Stimulated activated CD8-positive, alpha-beta memory T cell treated with anti-CD3 and anti-CD28 coated beads, Interleukin-7, amount 100 ng/mL, for 1 hour (primary cell): ENCODE measurements around the gene STAT4.

ENCODE experiments used
- DNase-seq, 2 donors: peaks; one replicate each; pipeline ENCODE4 v3.0.0-alpha.2; 2020; ENCODE audit warnings: low read depth in 2 of 2

STAT4 gene

GRCh38 chr2:191083540-191083939 is 67.3 kb downstream of the STAT4 start:
- no peak for DNase-seq

GRCh38 chr2:191082321-191082720 is 68.5 kb downstream of the STAT4 start:
- DNase-seq = no peak

DNA sequence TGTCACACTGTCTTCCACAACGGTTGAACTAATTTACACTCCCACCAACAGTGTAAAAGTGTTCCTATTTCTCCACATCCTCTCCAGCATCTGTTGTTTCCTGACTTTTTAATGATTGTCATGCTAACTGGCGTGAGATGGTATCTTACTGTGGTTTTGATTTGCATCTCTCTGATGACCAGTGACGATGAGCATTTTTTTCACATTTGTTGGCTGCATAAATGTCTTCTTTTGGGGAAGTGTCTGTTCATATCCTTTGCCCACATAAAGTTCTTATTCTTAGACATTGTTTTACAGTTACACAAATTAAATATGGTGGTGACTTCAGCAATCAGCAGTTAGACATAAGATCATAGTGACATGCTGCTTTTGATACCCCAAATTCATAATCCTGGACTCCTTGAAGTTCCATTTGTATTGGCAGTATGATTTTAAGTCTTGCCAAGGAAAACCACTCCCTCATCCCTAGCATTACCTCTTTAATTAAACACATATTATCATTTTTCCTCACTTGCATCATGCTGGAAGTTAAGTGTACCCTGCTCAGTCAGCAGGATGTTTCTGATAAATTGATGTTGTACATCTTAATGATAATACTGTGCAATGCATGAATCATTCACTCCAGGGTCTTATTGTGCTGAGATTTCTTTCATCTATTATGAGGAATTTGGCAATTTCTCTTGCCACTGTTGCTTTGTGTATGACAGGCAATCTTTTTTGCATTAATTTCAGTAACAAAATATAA is 69.2 kb downstream of the STAT4 start:
- no peak for DNase-seq

- no peak for DNase-seq
Observed at GRCh38 chr2:191078165-191078867, 72.5 kb downstream of the STAT4 start.

- DNase-seq = no peak
Observed at GRCh38 chr2:191070276-191070675, 80.5 kb downstream of the STAT4 start.

- DNase-seq = no peak
Observed at GRCh38 chr2:191069606-191070005, 81.2 kb downstream of the STAT4 start.

DNA sequence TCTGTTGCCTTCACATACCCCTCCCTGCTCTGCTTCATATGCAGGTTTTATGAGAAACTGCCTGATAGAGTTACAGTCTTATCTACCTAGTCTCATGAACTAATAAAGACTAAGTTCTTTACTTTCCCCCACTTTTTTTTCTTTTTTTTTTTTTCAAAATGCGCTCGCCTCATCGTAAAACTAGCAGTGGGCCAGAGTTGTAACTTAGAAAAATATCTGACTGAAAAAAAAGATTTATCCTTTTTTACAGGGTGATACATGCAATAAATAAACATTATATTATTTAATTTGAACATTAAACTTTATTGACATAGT is 83.9 kb downstream of the STAT4 start:
- no peak for DNase-seq

DNA sequence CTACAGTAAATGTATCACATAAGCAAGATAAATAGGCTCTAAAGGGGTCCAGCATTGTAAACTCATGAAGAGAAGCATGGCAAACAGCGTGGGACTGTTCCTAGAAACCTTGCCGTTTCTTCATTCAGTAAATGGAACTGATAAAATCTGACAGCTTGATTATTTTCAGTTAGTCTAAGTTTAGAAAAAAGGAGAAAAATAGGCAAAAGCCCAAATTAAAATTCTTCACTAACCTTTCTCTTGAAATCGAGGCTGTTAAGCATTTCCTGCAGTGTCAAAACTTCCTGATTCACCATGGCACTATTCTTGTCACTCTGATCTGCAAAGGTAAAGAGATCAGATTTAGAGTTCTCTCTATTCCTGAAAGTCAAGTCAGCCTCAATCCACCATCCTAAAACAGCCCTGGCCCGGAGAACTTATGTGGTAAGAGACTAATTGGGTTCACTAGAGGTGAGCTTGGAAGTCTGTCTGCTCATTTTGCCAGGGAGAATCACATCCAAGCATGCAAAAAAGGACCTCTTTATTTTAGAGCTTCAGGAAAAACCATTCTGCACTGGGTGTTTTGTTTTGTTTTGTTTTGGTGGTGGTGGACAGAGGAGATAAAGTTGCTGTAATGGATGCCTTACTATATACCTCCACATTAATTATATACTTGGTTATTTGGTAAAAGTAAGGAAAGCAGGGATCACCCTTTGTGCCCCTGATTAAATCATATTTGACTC is 84.4 kb downstream of the STAT4 start:
- no peak for DNase-seq

- no peak for DNase-seq
Observed at GRCh38 chr2:191065785-191066184, 85.0 kb downstream of the STAT4 start.

DNA sequence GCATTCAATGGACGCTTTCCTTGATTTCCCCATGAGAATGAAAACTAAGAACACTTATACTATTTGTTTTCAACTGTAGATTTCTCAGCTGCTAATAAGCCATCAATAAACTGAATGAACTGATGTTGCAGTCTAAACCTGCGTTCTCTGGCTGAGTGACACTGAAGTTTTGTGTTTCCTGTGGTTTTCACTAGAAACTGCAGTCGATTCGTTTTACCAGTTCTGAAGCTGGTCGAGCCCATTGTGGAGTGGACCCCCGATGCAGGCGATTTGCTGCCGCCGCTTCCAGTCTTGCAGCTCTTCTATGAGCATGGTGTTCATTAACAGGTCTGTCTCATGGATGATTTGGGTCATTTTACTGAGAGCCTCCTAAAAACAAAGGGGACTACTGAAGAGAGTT is 86.2 kb downstream of the STAT4 start:
- DNase-seq = peak in 1 of 2 donors; percentile 10

- DNase-seq = no peak
Observed at GRCh38 chr2:191063584-191063983, 87.2 kb downstream of the STAT4 start.

GRCh38 chr2:191061381-191061980 is 89.3 kb downstream of the STAT4 start:
- no peak for DNase-seq

- DNase-seq = no peak
Observed at GRCh38 chr2:191059308-191059707, 91.5 kb downstream of the STAT4 start.

DNA sequence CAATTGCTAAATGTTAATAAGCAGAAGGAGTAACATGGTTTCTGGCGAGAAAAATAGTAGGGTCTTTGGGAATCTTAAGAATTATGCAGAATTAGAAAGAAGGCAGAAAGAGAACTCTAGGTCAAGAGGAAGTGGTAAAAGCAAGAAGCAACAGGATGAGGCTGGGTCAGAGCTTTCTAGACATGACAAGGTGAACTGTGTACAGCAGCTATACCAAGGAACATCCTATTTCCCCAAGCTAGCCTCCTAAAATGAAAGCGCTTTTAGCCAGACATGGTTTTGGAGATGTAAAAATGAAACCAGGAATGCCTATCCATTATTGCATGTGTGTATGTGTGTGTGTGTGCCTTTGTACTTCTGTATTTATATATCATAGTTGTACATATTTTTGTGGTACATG is 94.6 kb downstream of the STAT4 start:
- DNase-seq = no peak

GRCh38 chr2:191053256-191053655 is 97.5 kb downstream of the STAT4 start:
- DNase-seq = no peak

DNA sequence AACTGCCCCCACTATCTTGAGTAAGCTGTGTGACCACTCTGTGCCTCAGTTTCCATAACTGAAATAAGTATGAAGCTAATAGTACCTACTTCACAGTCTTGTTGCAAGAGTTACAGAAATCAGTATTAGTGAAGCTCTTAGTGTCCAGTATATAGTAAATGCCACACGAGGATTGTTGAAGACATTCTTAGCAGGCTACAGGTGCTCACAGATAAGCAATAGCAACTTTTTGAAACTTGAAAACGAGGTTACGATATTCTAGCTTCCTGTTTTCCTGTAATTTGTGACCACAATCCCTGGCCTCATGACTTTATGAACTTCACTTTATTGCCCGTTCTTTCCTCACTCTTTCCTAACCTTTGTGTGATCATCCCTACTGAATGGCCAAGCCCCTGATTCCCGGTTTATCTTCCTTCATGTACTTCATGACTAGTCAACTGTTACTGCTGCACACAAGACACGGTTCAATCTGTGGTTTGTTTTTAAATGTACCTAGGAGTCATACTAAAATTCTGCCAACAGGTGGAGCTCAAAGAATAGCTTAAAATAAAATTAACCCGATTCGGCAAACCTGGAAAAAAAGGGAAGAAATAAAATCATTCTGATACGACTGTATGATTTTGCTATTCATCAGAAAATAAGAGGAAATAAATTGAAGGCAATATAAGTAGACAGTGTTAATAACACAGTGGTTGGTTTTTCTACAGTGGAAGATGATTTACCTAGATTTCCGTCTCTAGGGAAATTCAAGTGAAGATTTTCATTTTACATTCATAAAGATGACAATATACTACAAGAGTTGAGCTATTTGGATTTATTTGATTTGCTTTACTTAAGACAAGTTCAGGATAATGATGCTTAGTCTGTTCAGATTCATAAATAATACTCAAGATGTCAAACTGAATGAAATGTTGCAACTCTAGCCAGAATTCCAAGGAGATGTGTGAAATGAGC is 98.7 kb downstream of the STAT4 start:
- no peak for DNase-seq

DNA sequence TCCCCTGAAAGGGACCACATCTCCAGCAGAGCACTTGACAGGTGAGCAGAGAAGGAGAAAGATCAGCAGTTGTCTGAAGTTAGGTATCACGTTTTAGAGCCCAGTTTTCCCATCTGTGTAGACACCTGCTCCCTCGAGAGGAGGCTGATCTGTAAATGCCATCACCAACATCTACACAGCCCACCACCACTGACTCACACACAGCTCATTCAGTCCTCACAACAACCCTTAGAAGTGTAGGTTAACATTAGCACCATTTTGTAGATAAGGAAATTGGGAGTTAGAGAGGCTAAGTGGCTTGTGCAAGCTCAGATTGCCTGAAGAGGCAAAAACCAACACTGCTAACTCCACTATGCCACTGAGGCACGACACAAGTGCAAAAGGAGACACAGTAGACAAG is 99.6 kb downstream of the STAT4 start:
- DNase-seq = no peak

DNA sequence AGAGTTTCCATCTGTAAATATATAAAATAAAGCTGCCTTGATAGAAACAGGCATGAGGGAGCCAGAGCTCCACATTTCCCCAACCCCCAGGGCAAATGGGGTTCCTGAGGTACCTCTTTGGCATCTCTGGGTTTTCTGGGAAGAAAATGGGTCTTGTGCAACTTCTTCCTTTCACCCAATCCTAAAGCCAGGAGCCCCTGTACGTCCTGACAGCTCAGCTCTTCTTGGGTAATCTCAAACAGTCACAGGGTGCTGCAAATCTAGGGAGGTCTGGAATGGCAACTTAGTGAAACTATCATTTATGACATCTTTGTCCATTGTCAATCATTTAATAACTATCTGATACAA is 100.2 kb downstream of the STAT4 start:
- no peak for DNase-seq

GRCh38 chr2:191049728-191050639 is 100.8 kb downstream of the STAT4 start:
- DNase-seq = no peak

GRCh38 chr2:191048073-191048472 is 102.7 kb downstream of the STAT4 start:
- no peak for DNase-seq
